ENCODE data around the gene PTPRN2. TPM values are rescaled to one million over a fixed set of nuclear protein-coding genes. Genes with fewer than 3 reads are reported as not detected.
"Not testable (repeated sequence)": the region's sequence is repeated elsewhere in the genome, so short reads cannot be mapped to it uniquely, and the experiment has no call there.

PTPRN2 gene
- total RNA-seq, 1 experiment from 2014 or later, result 3.8 TPM

DNA sequence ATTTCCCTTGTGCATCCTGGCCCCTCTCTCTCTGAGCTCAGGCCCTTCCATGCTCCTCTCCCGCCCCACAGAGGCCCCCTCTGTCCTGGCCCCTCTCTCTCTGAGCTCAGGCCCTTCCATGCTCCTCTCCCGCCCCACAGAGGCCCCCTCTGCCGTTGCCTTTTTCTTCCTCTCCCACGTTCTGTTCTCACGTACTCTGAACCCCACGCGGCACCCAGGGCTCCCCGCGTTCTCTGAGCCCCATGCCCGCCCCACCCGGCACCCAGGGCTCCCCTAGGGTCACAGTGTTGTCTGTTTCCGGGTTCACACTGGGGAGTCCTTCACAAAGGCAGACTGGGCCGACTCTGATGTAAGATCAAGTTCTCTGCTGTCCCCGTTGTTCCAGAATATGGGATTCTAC lies 914.0 kb downstream of the PTPRN2 start:
- Histone ChIP-seq H3K27ac (no peak overlapping the region), H3K4me3 (no peak overlapping the region), H3K36me3 (peaks cover 13% of the 10 kb centered on the region), H3K9me3 (replicated peaks) (no peaks in the 10 kb centered on the region), H3K4me1 (peaks cover 23% of the 10 kb centered on the region), H3K27me3 (no peaks in the 10 kb centered on the region)
- DNase-seq, result no peak

DNA sequence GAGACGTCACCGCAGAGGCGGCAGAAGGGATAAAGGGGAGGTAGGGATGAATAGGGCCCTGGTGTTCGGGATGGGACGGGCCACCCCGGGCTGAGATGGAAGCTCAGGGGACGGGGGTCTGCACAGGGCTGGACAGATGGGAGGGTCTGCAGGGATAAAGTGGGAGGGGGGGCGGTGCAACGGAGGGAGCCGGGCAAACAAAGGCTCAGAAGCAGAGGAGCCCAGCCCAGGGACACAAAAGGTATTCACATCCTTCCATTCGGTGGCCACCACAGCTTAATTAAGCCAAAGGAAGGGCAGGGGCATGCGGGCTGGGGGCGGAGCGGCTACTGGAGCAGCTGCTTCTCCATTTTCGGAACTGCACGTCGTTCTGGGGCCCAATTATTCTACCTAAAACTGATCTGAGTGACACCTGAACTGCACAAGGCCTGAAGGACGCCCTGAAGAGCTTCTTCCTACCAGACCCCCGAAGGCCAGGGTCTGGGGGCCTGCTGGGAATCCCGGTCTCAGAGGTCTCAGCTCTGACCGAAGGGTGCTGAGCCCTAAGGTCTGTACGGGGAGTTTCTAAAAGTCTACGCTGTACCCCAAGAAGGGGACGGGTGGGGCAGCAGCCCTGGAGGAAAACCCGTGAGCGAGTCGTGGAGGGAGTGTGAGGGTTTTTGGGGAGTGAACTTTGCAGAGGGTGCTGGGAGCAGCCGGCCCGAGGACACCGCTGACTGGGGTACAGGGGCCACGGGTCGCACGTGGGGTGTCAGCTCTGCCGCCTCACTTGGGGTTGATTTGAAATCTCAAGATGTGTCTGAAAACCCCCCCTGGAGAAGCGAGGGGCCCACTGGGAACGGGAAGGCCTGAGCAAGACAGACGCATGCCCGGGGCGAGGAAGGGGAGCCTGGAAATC lies 916.0 kb downstream of the PTPRN2 start:
- Histone ChIP-seq H3K27ac (peak overlapping the region; percentile 49; the same call in 1 of the 2 replicates), H3K9me3 (replicated peaks) (no peaks in the 10 kb centered on the region), H3K4me1 (peaks cover 23% of the 10 kb centered on the region), H3K27me3 (no peaks in the 10 kb centered on the region), H3K4me3 (no peak overlapping the region), H3K36me3 (no peaks in the 10 kb centered on the region)
- DNase-seq, result no peak

DNA sequence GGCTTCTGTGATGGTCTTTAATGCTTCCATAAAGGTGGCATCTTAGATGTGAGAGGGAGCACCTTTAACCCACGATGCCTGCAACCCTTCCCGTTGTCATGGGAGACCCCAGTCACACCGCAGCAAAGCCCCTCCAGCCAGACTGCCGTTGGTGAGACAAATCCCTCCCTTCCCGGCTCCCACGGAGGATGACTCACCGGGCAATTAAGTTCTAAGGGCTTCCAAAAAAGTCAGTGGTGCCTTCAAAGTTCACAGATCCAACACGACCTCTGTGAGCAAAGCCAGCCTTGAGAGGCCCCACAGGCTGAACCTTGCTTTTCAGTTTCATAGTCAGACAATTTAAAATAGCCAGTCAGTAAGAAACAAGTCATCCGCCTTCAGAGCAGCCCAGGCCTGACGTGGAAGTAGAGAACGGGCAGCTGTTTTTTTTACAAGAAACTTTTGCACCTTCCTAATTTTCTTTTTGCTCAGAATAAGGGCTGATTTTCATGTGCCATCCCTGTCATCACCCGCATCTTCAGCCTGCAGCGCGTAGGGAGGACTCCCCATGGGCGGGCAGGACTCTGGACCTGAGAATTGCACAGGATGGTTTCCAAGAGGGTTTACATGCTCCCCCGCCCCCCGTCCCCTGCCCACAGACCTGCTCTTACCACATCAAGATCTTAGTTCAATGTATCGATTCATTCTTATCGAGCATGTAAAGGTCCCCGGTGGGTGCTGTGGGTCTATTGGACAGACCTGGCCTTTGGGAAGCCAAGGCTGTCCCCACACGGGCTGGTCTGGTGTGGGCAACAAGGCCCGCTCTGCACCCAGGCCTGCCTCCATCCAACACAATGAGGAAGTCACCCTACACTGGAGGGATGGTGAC lies 916.9 kb downstream of the PTPRN2 start:
- Histone ChIP-seq H3K4me3 (peak overlapping the region; percentile 21), H3K4me1 (peaks cover 23% of the 10 kb centered on the region), H3K36me3 (no peaks in the 10 kb centered on the region), H3K27me3 (no peaks in the 10 kb centered on the region), H3K9me3 (replicated peaks) (no peaks in the 10 kb centered on the region), H3K27ac (peak overlapping the region; percentile 49)
- DNase-seq, result peak; percentile 78 to 85

DNA sequence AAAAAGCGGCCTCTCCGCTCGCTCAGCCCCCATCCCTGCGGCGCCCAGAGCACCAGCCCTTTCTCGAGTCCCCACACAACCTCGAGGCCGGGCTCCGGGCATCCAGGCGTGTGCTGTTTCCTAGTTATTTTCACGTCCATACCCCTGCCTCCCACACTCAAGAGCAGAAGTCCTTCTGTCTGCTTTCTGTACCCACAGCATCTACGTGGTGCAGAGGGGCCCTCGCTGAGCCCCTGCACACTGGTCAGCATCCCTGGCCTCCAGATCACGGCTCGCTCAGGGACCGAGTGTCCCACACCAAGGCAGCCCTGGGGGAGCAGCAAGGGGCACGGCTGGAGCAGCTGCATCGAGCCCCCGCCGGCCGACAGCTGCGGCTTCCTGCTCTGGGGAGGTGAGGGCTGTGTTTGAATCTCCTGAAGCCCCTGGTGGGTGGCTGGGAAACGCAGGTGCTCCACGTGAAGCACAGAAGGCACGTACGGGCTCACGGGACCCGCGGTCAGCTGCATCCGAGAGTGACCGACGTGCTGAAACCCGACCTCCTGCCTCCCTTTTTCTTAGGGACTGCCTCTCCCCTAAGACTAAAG lies 917.8 kb downstream of the PTPRN2 start:
- no peaks in the 10 kb centered on the region for H3K9me3 ChIP-seq (replicated peaks)

DNA sequence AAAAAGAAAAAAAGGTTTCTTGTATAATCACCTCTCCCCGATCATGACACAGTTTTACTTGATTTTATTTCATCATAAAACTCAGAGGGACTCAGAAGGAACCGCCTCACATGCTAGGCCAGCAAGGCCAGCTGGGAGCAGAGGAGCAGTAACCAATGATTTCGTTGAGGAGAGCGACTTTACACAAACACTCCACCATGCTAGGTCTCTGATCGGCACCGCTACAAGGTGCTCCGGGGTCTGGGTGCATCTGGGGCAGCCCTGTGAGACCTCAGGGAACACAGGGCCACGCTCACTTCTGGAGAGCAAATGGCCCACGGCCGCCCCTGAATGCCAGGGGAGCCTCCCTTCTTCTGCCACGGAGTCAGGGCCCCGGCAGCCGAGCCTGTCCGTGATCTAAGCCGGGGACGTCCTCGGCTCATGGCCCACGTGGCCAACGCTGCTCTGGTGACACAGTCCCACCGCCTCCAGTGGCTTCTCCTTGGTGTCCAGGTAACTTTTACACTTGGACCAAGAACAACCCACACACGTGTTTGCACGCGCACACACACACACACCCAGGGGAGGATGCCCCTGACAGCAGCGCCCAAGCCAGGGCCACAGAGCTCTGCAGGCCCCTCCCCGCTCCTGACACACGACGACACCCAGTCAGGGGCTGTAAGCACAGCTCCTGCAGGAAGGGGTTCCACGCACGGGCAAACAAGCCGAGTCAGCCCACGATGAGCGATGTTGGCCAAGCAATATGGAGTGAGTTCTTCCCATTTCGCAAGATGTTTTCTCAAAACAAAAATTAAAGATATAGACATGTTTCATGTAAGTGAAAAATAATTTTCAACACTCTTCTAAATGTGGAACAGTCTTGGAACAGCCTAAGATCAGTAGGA lies 918.5 kb downstream of the PTPRN2 start:
- Histone ChIP-seq H3K9me3 (replicated peaks) (no peaks in the 10 kb centered on the region), H3K4me1 (peaks cover 23% of the 10 kb centered on the region), H3K27ac (peak overlapping the region; percentile 49), H3K27me3 (no peaks in the 10 kb centered on the region), H3K4me3 (no peak overlapping the region), H3K36me3 (no peaks in the 10 kb centered on the region)
- no peak for DNase-seq

More for the DNA sequence above, 917.8 kb downstream of the PTPRN2 start:
- Histone ChIP-seq H3K27ac (peak overlapping the region; percentile 49), H3K4me1 (peaks cover 23% of the 10 kb centered on the region), H3K4me3 (peak overlapping the region; percentile 21), H3K27me3 (no peaks in the 10 kb centered on the region), H3K36me3 (no peaks in the 10 kb centered on the region)
- DNase-seq, result peak; percentile 72 to 75

DNA sequence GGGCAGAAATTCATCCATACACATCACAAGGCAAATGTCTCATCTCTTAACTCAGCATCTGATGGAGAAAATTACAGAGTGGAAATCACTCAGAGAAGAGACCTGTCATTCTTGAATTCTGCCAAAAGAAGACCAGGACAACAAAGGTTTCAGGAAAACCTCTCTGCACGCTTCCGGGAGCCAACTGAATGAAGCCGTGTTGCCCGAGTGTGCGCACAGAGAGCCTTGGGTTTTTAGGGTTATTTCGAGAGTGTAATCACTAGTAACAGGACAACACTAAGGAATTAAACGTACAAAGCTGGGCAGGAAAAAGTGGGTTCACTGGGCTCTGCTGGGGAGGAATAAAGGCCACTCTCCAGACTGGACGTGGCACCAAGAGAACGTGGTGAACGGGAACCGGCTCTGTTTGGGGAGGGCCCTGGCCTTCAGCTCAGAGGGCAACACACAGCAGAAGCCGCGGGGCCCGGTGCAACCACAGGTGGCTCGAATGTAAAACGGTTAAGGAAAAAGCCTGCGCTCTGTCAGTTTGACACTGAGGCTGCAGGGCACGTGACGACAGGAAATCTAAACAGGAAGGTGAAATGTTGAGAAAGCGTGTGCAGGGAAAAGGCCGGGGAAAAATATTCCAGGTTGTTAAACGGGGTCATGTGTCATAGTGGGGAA lies 919.3 kb downstream of the PTPRN2 start:
- no peak for DNase-seq
- H3K9me3 ChIP-seq (replicated peaks), result no peaks in the 10 kb centered on the region

DNA sequence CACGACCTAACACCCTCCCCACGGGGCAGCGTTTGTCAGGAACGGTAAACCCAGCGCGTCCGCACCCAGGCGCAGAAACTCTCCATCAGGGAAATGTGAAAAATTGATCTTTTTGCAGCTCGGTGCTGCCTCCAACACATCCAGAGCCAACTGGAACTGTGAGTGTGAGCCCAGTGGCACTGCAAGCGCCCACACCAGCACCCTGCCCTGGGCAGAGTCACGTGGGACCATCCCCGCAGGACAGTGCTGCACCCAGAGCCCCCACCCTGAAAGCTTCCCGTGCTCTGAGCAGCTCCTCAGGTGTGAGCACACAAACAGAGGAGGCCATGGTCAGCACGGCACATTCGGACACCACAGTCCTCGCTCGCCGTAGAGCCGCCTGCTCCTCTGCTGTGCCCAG lies 919.9 kb downstream of the PTPRN2 start:
- Histone ChIP-seq H3K36me3 (no peaks in the 10 kb centered on the region), H3K27ac (no peak overlapping the region), H3K9me3 (replicated peaks) (no peaks in the 10 kb centered on the region), H3K27me3 (no peaks in the 10 kb centered on the region), H3K4me1 (peaks cover 33% of the 10 kb centered on the region), H3K4me3 (no peak overlapping the region)
- DNase-seq, result no peak

More for the DNA sequence above, 919.3 kb downstream of the PTPRN2 start:
- Histone ChIP-seq H3K4me1 (peaks cover 28% of the 10 kb centered on the region), H3K27ac (no peak overlapping the region), H3K4me3 (no peak overlapping the region), H3K27me3 (no peaks in the 10 kb centered on the region), H3K36me3 (no peaks in the 10 kb centered on the region)

DNA sequence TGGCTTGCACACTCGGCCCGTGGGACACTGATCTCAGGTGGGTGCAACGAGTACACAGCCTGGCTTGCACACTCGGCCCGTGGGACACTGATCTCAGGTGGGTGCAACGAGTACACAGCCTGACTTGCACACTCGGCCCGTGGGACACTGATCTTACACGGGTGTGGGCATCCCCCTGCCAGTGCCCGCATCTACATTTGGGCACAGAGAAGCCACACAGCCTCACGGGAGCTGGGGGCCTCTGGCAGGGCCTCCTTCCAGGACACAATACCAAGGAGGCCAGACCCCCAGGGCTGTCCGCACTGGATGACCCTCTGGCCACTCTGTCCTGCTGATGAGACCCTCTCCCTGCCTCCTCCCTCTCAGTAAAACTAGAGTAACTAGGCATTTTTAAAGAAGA lies 920.4 kb downstream of the PTPRN2 start:
- H3K4me3 ChIP-seq, result no peak overlapping the region
- no peak overlapping the region for H3K27ac ChIP-seq
- no peaks in the 10 kb centered on the region for H3K9me3 ChIP-seq (replicated peaks)
- no peaks in the 10 kb centered on the region for H3K36me3 ChIP-seq
- DNase-seq, result no peak
- no peaks in the 10 kb centered on the region for H3K27me3 ChIP-seq
- peaks cover 35% of the 10 kb centered on the region for H3K4me1 ChIP-seq

DNA sequence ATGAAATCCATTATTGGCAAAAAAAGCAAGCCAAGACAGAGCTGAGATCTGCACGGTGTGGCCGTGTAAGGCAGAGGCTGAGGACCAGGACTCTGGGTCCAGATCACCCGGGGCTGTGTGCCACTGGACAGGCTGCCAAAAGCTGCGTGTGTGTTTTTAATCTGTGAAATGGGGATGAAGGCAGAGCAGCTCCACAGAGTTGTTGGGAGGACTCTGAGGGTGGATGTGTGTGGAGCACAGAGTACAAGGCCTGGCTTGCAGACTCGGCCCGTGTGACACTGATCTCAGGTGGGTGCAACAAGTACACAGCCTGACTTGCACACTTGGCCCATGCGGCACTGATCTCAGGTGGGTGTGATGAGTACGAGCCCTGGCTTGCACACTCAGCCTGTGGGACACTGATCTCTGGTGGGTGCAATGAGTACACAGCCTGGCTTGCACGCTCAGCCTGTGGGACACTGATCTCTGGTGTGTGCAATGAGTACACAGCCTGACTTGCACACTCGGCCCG lies 921.0 kb downstream of the PTPRN2 start:
- no peak overlapping the region for H3K4me3 ChIP-seq
- H3K27me3 ChIP-seq, result no peaks in the 10 kb centered on the region
- H3K36me3 ChIP-seq, result no peaks in the 10 kb centered on the region
- H3K9me3 ChIP-seq (replicated peaks), result no peaks in the 10 kb centered on the region
- no peak overlapping the region for H3K27ac ChIP-seq
- peaks cover 33% of the 10 kb centered on the region for H3K4me1 ChIP-seq
- DNase-seq, result no peak

DNA sequence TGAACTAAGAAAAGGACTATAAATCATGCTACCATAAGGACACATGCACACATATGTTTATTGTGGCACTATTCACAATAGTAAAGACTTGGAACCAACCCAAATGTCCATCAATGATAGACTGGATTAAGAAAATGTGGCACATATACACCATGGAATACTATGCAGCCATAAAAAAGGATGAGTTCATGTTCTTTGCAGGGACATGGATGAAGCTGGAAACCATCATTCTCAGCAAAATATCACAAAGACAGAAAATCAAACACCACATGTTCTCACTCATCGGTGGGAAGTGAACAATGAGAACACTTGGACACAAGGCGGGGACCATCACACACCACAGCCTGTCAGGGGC lies 922.0 kb downstream of the PTPRN2 start:
- H3K27ac ChIP-seq; H3K4me3 ChIP-seq; H3K36me3 ChIP-seq; H3K27me3 ChIP-seq; DNase-seq; H3K9me3 ChIP-seq (replicated peaks): not testable (repeated sequence)
- H3K4me1 ChIP-seq, result peaks cover 23% of the 10 kb centered on the region

DNA sequence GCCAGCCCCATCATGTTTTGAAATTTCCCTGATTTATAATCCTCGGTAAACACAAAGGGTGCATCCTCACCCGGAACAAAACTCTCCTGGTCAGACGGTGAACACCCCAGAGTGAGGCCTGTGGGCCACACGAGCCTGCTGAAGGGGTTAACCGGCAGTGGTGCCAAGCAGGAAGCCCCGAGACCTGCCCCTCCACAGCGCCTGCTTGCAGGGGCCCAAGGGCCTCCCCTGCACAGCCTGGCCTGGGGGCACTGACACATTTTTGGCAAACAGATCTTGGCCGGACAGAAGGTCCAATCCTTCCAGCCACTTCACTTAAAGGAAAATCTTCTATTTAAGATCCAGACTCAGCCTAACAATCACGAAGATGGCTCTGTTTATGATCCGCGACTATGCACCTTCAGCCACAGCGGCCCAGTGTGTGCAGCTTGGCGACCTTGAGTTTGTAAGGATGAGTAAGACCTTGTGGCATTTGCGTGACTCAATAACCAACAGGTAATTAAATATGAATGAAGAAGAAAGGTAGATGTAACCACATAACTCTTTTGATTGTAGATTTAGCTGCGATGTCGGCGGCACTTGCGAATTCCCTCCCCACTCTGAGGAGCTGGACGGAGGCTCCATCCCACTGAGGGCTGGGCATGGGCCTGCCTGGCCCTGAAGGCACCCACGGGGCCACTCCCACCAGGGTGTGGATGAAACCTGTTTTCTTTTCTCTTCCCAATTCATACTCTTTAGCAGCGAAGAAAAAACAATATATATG lies 922.6 kb downstream of the PTPRN2 start:
- Histone ChIP-seq H3K9me3 (replicated peaks) (no peaks in the 10 kb centered on the region), H3K36me3 (no peaks in the 10 kb centered on the region), H3K27me3 (no peaks in the 10 kb centered on the region), H3K27ac (no peak overlapping the region), H3K4me3 (no peak overlapping the region), H3K4me1 (peaks cover 21% of the 10 kb centered on the region)
- DNase-seq, result no peak

DNA sequence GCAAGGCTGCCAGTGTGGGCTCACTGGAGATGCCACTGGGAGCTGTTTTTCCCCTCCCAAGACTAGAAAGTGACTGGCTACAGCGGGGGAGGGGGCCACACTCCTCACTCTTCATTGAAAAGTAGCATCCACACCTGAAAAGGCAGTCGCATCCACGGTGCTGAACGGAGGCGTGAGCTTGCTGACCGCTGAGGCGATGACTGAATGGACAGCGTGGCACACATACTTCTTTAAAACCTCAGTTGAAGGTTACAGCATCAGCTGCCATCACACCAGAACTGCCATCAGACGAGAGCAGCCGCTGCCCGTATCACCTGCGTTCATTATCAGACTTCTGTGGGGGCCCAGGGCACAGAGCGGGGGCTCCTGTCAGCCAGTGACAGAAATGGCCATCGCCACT lies 923.6 kb downstream of the PTPRN2 start:
- H3K27me3 ChIP-seq, result no peaks in the 10 kb centered on the region
- no peaks in the 10 kb centered on the region for H3K9me3 ChIP-seq (replicated peaks)
- no peak overlapping the region for H3K27ac ChIP-seq
- no peaks in the 10 kb centered on the region for H3K36me3 ChIP-seq
- DNase-seq, result no peak
- no peak overlapping the region for H3K4me3 ChIP-seq
- peaks cover 12% of the 10 kb centered on the region for H3K4me1 ChIP-seq
